HUDEP-2 (cell line): ENCODE measurements around the gene MSANTD2.
"Not testable (repeated sequence)": the region's sequence is repeated elsewhere in the genome, so short reads cannot be mapped to it uniquely, and the experiment has no call there.

ENCODE experiments used
- DNase-seq, 76 experiments: peaks; one replicate each; lab custom pipeline; 2025; ENCODE audit not compliant: unreplicated experiment in 76 of 76; lab: John Stamatoyannopoulos, UW

MSANTD2 gene

DNA sequence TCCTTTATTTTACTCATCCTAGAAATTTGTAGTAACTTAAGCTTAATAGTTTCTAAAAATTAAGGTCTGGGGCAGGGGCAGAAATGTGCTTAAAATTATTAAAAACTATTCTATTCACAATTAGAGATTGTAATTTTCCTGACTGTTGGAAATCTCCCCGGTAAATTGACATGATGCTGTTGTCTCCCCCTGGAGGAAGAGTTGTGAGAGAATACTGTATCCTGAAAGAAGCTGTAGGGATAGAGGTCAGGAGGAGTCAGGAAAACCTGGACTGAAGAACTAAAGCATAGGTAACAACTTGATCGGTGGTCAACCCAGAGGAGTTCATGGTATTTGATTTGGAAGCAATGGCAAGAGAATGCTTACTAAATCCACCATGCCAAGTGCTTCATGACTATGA lies 21.9 kb downstream of the MSANTD2 start:
- DNase-seq = no peak

DNA sequence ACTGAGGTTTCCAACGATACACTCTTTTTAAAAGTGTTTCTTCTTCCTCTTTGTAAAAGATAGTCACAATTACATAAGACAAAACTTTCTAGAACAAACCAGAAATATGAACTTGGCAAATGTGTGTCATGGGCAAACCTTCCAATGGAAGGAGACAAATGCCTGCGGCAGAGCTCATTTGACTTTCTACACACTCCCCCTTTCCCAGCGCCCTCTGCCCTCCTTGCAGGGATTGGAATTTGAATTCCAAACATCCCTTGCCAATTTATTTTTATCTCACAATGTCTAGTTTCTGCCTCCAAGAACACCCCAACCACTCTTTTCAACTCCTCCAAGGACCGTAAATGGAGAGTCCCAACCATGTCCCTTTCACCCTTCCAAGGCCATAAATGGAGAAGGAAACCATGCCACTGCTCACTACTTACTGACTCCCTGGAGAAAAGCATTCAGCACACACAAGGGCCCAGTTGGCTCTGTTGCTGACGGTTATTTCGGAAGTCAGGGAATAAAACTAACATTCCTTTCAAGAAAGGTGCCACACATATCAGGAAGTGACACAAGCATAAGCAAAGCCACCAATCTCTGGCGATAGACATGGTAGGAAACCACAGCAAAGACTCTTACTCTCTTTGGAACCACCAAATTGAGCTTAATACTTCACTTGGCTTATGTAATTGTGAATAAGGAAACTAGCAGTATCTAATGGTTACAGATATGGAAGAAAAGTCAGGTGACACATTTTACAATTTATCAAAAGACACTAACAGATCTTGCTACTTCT lies 23.2 kb downstream of the MSANTD2 start:
- DNase-seq = no peak

DNA sequence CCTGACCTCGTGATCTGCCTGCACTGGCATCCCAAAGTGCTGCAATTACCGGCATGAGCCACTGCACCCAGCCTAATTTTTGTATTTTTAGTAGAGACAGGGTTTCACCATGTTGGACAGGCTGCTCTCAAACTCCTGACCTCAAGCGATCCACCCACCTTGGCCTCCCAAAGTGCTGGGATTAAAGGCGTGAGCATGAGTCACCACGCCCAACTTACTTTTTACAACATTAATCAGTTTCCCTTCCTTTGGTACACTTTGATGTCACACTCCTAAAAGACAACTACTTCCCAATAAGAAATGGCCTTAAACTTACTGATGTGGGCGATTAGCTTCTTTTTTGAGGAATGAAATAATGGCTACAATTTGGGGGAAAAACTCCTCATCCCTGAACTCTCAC lies 29.2 kb downstream of the MSANTD2 start:
- DNase-seq = not testable (repeated sequence)

DNA sequence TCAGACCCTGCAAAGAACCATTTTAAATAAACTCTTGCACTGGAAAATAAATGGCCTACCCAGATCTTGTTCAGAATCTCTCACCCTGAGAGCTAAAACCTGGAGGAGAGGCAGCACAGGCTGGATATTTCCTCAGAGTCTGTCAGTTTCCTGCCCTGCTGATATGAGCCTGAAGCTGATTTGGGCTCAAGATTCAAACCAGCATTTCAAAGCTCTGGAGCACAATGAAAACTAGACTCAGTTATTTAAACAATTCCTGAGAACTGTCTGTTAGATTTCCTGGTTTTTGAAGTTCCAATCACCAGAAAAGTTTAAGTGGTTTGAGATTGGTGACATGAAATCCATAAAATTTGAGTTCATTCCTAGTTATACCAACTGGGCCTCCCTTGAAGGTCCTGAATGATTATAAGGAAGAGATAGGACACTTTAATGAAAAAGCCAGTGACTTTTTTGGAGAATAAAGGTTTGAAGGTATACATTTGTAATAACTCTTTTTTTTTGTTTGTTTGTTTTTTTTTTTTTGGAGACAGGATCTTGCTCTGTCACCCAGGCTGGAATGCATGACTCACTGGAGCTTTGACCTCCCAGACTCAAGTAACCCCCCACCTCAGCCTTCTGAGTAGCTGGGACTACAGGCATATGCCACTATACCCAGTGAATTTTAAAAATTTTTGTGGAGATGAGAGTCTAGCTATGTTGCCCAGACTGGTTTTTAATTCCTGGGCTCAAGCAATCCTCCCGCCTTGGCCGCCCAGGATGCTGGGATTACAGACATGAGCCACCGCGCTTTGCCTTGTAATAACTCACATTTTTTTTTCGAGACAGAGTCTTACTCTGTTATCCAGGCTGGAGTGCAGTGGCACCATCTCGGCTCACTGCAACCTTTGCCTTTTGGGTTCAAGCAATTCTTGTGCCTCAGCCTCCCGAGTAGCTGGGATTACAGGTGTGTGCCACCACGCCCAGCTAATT lies 30.1 kb downstream of the MSANTD2 start:
- no peak for DNase-seq

DNA sequence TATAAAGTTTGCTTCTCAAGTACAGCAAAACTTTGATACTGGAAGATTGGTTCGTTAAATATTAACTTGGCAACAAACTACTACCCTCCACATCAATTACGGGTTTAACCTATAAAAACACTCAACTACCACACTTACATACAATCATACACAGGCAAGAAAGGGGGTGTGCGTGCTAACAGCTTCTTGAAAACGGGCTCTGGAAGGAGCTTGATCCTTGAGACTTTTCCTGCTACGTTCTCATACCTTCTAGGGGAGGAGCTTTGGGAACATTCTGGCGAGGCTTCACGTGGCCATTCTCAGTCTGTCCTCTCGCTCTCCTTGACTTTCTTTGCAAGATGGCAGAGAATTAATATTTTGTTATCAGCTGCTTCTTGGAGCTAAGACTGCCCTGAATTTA lies 31.3 kb downstream of the MSANTD2 start:
- no peak for DNase-seq

DNA sequence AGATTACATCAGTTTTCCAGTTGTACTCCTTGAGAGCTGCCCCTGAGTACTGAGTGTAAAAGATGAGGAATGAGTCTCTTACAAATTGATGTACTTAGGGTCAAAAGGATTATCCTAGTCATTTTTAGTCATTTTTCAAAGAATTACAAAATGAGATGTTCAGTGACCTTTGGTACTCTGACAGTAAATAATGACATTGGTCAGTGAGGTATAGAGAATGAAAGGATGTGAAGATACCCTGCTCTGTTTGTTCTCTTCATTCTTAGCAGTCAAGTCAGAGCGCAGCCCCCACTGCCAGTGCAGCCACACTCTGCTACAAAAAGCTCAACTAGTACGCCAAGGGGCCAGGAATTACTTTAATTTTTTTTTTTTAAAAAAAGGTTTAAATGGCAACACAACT lies 34.0 kb downstream of the MSANTD2 start:
- DNase-seq = no peak

DNA sequence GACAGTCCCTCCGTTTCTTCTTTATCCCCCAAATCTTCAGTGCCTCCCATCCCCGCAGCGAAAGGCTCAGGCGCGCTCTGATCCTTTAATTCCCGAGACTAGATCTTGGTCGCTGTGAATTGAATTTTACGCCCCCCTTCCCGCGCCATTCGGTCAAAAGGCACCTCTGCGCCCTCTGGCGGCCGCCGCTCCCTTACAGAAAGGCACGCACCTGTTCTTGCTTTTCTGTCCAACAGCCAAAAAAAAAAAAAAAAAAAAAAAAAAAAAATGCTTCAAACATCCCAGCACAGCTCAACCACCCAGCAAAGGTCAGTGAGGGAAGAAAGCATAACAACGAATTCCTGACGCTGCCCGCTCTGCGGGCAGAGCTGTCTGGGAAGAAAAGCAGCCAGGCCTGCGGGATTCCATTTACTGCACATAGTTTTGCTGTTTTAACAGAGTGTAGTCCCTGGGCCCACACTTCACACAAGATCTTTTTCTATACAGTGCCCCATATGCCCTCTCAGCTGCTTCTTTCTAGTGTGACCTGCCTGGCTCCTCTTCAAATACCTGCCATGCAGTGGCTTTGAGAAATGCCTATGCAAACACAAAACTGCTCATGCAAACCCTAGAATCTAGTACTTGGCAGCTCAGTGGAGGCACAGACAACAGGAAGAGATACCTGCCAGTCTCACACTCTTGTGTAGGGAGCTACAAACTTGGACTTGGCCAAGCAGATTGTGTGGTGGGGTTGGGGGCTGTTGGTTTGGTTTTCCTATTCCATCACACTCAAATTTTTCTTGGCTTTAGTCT lies 36.9 kb downstream of the MSANTD2 start:
- peak in 64 of 76 experiments; percentile 5 to 77 (median 54) for DNase-seq

DNA sequence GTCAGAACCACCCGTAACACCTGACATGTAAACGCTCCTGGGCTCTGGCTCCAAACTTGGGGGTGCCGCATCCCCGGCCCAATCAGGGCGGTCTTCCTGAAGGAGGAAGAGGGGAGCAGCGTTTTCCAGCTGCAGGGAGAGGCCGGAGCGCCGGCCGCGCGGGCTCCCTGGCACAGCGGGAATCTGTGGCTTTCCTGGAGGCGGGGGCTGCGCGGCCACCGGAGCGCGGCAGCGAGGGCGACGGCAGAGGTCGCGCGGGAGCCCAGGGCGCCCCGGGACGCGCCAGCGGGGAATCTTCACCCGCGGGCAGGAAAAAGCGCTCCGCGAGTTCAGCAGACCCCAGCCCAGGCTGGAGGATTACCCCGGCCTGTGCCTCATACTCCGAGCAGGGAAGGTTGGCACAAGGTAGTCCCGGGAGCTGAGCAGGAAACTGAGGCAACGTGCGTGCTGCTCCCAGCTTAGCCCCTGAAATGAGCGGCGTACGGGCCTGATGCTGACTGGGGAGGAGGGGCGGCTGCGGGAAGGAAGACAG lies 37.5 kb downstream of the MSANTD2 start:
- peak in 1 of 76 experiments; percentile 32 for DNase-seq

DNA sequence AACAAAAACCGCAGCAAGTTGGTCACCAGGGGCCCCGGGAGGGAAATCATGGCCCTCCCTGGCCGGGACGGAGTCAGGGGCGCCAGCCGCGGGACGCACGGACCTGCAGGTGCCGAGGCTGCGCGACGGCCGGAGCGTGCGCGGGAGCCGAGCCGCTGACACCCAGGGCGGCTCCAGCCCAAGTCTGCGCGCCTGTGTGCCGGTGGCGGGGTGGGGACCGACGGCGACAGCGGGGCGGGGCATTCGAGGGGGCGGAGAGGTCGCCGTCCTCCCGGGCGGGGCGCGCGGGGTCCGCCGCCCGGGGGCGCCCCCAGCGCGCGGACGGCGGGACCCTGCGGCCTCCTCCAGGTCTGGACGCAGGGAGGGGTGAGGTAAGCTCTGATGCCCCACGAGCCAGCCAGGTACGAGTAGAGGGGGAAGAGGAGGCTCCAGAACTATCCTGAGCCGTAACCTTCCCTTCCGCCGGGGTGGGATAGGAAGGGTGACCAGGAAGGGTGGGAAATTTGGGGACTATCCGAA lies 38.0 kb downstream of the MSANTD2 start, which contains the start of gene ESAM:
Gene ESAM, minus strand, starts transcription at position 186 of the 519 bp plus-strand sequence. Its CDS starts 136 bp downstream, at position 50.
- DNase-seq = peak in 53 of 76 experiments; percentile 2 to 64 (median 39)

DNA sequence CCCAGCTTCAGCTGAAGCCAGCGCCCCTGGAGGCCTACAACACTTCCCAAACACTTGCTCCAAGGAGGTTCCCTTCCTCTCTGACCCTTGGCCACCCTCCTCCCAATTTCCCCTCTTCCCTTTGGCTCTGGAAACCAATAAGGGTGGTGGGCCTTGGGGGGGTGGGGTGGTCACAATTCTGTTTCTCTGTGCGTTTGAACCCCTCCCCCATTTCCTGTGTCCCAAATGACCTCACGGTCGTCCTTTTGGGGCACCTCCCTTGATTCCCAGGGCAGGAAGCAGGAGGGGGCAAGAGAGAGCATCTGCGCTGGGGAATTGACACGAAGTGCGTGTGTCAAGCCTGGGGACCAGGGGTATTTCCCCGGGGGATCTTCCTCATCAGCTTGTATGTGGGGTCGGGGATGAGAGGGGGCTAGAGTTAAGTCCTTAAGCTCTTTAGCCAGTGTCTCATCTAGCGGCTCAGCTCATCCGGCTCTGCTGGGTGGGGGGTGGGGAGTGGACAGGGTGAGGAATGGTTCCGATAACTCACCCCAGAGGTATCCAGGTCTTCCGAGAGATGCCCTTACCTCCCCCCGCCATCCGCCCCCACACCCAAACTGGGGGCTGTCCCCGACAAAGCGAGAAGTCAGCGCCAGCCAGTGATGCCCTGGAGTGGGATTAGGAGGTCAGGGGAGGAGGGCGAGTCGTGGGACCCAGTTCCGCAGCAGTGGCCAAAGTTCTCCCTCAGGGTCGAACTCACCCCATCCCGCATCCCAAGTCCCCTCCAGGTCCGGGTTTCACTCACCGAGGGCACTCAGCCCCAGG lies 38.7 kb downstream of the MSANTD2 start:
- no peak for DNase-seq

DNA sequence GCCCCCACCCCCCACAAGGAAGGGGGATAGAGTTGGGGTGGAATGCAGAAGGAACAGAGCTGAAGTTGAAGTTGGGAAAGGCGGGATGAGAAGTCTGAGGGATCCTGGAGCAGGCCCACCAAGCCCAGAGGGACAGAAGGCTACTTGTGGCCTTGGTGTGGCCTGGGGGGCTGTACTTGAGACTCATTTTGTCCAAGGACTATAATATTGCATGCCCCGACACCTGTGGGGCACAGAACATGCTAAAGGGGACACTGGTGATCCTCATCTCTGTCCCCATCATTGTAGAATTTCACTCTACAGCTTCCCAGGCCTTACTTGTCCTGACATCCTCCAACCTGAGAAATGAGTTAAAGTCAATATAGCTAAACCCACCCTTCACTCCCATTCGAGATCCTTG lies 39.4 kb downstream of the MSANTD2 start:
- DNase-seq = no peak

DNA sequence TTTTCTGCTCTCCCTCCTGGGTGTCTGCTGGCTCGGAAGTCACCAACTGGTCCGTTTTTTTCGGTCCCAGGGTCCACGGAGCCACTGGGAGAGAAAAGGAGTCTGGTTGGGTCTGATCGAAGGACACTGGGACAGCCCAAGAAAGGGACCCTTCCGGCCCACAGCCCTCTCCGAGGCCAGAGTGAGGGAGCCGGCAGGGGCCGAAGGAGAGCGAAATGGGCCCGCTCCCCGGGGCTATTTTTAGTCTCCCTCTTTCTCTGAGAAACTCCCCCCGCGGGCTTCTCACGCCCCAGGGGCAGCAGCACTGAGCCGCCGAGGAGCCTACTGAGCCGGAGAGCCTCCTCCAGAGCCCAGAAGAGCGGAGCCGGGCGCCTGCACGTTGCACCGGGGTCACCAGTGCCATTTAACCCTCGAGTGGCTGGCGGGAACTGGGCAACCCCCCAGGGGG lies 40.0 kb downstream of the MSANTD2 start:
- DNase-seq = no peak

DNA sequence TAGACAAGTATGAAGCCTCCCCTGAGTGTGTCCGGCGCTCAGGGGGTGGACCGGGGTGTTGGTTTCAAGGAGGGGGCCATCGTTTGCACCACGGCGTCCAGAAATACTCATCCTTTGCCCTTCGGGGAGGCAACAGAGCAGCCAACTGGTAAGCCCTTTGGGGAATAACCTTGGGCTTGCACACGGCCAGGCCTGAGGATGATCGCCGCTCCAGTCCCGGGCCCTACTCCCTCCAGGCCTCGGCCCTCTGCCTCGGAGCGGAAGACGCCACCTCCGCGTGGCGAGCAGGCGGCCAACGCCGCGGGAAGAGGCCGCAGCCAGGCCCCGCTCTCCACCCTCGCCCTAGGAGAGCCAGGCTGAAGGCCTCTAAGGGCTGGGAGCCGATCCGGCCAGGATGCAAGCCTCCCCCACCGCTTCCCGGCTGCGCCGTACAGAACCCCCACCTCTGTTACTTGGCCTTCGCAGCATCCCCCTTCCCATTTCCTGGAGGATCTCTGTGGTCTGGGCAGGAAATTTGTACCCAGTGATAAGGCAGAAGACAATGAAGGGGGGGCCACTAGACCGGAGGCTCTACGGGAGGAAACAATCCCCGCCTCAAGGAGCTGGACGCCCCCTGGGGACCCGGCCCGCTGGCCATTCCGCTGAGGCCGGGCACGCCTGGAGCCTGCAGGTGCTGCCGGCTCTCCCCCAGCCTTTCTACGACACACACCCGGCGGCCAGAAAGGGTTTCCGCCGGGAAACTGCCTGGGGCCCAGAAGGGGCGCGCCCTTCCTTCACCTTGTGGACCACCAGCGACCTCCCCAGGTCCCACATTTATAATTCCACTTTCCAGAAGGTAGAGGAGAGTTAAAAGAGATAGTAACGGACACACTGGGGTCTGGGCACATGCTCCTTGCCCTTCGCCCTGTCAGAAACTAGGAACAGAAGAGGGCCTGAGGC lies 40.7 kb downstream of the MSANTD2 start:
- no peak for DNase-seq

DNA sequence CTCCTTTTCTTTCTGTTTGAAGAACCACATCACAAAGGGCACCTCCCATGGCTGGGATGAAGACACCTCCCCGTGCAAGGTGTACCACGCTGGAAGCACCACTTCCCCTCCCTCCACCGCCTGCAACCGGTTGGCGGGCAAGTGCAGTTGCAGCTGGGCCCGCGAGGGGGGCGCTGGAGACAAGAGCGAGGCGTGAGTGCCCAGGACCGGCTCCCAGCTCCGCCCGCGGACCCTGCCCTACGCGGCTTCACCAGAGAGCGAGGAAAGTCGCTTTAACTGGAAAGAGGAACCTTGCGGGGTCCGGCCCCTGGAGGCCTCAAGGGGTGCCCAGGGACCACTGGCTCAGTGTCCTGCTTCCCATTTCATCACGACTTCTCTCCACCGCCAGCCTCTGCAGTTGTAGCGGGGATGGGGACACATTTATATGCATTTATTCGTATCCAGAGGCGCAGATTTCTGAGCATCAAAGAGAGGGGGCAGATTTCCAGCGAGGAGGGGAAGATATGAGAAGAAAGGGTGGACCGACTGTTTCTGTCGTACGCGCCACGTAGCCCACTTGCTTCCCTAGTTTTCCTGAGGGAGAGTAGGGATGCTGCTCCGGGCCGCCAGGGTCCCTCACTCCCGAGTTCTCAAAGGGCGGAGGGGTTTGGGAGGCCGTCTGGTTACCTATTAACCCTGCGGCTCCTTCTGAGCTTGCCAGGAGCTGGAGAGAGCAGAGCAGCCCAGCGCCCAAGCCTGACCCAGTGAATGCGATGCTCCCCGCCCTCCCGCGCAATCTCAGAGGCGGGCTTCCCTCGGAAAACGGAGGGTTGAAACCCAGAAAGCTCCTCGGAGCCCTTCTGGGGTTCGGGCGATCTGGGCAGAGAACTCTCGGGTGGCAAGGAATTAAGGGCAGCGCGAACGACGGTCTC lies 41.6 kb downstream of the MSANTD2 start:
- peak in 63 of 76 experiments; percentile 9 to 73 (median 46) for DNase-seq

DNA sequence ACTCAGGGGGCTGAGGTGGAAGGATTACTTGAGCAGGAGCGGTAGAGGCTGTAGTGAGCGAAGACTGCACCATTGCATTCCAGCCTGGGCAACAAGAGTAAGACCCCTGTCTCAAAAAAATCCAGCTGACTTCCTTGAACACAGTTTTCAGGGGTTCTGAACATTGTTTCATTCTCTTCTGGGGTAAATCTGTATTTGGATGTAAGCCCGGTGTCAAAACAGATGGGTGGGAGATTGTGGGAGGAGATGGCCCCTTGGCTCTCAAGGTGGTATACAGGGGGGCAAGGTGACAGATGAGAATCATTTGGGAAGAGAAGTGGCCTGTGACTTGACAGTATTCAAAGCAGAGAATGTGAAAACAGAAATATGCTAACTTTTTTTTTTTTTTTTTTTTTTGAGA lies 42.9 kb downstream of the MSANTD2 start:
- no peak for DNase-seq

DNA sequence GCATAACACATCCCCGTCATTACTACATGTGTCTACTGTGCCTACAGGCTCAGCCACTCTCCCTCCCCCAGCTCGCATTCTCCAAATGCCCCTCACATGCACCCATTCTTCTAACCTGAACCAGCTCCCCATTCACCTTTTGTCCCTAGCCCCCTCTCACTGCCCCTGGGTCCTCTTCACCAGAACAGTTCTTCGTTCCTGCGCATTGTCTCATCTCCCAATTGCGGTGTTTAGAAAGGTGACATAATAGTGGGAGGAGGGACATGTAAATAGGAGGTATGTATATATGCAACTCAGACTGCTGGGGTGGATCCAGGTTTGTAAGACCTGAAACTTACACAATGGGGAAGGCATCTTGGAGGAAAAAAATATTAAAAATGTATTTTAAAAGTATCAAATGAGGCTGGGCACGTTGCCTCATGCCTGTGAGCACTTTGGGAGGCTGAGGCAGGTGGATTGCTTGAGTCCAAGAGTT lies 43.4 kb downstream of the MSANTD2 start:
- DNase-seq = no peak
